Transverse colon (tissue), 4 donors: ENCODE data around the gene TP73. TPM values are rescaled to one million over a fixed set of nuclear protein-coding genes. Genes with fewer than 3 reads are reported as not detected.

Experiments used
- DNase-seq: peaks from one replicate; pipeline ENCODE4 v3.0.0-alpha.2; 2019
- H3K27ac ChIP-seq, 4 donors: fragments of 200-600 bp; sonication (generic); 2 replicates each; pipeline ENCODE4 v1.5.1; 2016 to 2018; ENCODE audit warnings: inconsistent platforms in 4 of 4
- H3K27me3 ChIP-seq: fragments of 200-600 bp; sonication (generic); 2 replicates; pipeline ENCODE4 v1.5.1; 2017; ENCODE audit warnings: inconsistent platforms
- H3K36me3 ChIP-seq, 4 donors: fragments of 200-600 bp; sonication (generic); 2 replicates each; pipeline ENCODE4 v1.5.1; 2017 to 2019; ENCODE audit warnings: inconsistent platforms in 4 of 4
- H3K4me1 ChIP-seq, 4 donors: fragments of 200-600 bp; sonication (generic); 2 replicates each; pipeline ENCODE4 v1.5.1; 2017 to 2020; ENCODE audit warnings: inconsistent platforms in 4 of 4
- H3K4me3 ChIP-seq, 4 donors: fragments of 200-600 bp; sonication (generic); 1 replicate in 1 of 4; 2 replicates in 3 of 4; pipeline versions ENCODE4 v1.5.1 to v1.6.1; 2017 to 2019; ENCODE audit warnings: inconsistent platforms in 4 of 4
- H3K9me3 ChIP-seq, 2 donors: fragments of 200-600 bp; sonication (generic); 2 replicates each; pipeline ENCODE4 v1.5.1; 2017 to 2019; ENCODE audit warnings: inconsistent platforms in 2 of 2
- EP300 ChIP-seq: sonication (generic); formaldehyde crosslinking; IDR thresholded peaks from one replicate; pipeline ENCODE4 v1.6.1; 2017; ENCODE audit warnings: antibody characterized with exemption, low read depth
- POLR2A ChIP-seq: fragments of 450-650 bp; IDR thresholded peaks from one replicate; pipeline ENCODE4 v1.6.1; 2016; ENCODE audit warnings: antibody characterized with exemption, mild to moderate bottlenecking, moderate library complexity
- POLR2AphosphoS5 ChIP-seq, 3 donors: sonication (generic); formaldehyde crosslinking; IDR thresholded peaks; one replicate each; pipeline ENCODE4 v1.6.1; 2016; ENCODE audit warnings: antibody characterized with exemption in 3 of 3
- WGBS, 2 donors: methylation state at CpG; one replicate each; pipeline ENCODE4 v1.1.5; 2018; ENCODE audit warnings: low coverage in 1 of 2; 5-methylcytosine and 5-hydroxymethylcytosine counted together
- in situ Hi-C, 4 donors: fragments of 200-750 bp; cut with MboI; loops; one replicate each; pipeline versions ENCODE4 v1.15.0 to v1.15.1; 2017; ENCODE audit warnings: low sequenced_read_pairs in 3 of 4, low pct_ligation_motif_present in 1 of 4, low pct_unique_long_range_greater_than_20kb in 1 of 4
- intact Hi-C: fragments of 100-400 bp; cut with DNase I; formaldehyde crosslinking; loops from one replicate; pipeline ENCODE4 v1.15.1; 2023; ENCODE audit warnings: low total_unique reads
- total RNA-seq, 4 donors: library from RNA; depleted of rRNA; stranded (reverse); fragments of >200 nt; gene quantifications; one replicate each; pipeline ENCODE4 v1.1.0, GENCODE V29; 2016
- TF ChIP-seq, protein P1 (sequence below), 5 experiments: fragments of 200-600 bp in 3 of 5; fragments of 450-650 bp in 2 of 5; sonication (generic) in 3 of 5; IDR thresholded peaks; 1 replicate in 2 of 5; 2 replicates in 3 of 5; pipeline ENCODE4 v1.5.1; 2016 to 2017; ENCODE audit warnings: antibody characterized with exemption in 5 of 5, inconsistent platforms in 3 of 5, mild to moderate bottlenecking in 2 of 5, moderate library complexity in 1 of 5

The TP73 gene
- total RNA-seq, 4 donors from 2014 or later = 0.20 to 0.32 TPM; not detected in 2

DNA sequence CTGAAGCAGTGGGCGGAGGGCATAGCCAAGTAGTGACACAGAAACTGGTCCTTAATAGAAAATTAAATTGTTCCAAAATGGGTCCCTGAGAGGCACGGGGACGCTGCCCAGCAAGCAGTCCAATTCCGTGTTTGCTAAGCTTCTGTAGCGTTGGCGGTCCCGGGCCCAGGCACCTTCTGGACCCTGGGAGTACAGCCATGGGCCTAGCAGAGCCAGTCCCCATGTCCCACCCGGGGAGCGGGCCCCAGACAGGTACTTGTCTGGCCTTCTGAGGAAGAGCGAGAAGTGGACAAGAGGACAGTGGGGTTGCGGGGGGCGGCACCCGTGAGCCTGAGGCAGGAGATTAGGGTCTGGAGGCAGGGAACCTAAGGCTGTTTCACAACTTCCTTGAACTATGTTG lies 88.4 kb downstream of the TP73 start:
- in situ Hi-C loops = no loop called here
- no peak overlapping the region for H3K27ac ChIP-seq
- TF ChIP-seq EP300 = no peak
- TF ChIP-seq POLR2A = no peak
- intact Hi-C loops = no loop called here
- no peak for DNase-seq
- H3K27me3 ChIP-seq = no peaks in the 10 kb centered on the region
- H3K36me3 ChIP-seq = no peaks in the 10 kb centered on the region
- H3K4me1 ChIP-seq = no peaks in the 10 kb centered on the region
- WGBS, 2 donors = 90% methylated on average over 13 of the region's 13 CpGs; no CpG with 5 or more reads in 1 of the 2 donors
- no peak overlapping the region for H3K4me3 ChIP-seq
- no peaks in the 10 kb centered on the region for H3K9me3 ChIP-seq

DNA sequence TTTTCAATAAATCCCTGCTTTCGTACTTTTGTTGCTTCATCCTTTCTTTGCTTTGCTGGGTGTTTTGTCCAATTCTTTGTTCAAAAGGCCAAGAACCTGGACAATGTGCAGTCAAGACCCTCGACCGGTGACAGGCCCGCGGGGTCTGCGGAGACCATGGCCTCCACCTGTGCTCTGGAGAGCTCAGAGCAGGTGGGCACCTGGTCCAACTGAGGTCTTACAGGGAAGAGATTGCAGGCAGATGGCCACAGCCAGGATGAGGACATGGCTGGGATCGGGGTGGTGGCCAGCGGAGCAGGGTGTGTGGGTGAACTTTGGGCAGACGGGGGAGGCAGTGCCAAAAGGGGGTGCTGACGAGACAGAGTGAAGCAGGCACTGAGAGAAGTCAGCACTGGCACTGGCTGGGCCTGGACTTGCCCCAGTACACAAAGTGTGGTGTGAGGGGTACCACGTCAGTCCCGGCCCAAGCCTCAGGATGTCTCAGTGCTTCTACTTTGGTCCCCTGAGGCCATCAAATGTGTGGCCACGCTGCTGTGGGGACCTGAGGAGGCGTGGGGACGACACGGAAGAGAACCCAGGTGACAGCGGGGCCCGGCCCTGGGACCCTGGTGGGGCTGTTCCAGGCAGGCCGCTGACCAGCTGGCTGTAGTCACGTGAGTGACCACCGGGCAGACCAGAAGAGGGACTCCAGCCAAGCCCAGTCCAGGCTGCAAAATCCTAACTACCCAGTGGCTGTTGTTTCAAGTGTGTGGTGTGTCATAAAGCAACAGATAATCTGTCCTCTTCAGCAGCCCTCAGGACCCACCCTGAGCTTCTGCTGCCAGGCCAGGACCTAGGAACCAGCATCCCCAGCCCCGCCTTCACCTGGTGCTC lies 89.5 kb downstream of the TP73 start:
- no peak for DNase-seq
- Histone ChIP-seq H3K4me3 (no peak overlapping the region), H3K27me3 (no peaks in the 10 kb centered on the region), H3K36me3 (no peaks in the 10 kb centered on the region), H3K27ac (no peak overlapping the region), H3K4me1 (peaks cover 0 to 7% (median 0%) of the 10 kb centered on the region in 4 donors), H3K9me3 (no peaks in the 10 kb centered on the region)
- WGBS, 2 donors = 91 to 98% methylated on average over 9 to 22 of the region's 22 CpGs
- in situ Hi-C loops (no loop called here), intact Hi-C loops (no loop called here)
- TF ChIP-seq, protein P1, sequence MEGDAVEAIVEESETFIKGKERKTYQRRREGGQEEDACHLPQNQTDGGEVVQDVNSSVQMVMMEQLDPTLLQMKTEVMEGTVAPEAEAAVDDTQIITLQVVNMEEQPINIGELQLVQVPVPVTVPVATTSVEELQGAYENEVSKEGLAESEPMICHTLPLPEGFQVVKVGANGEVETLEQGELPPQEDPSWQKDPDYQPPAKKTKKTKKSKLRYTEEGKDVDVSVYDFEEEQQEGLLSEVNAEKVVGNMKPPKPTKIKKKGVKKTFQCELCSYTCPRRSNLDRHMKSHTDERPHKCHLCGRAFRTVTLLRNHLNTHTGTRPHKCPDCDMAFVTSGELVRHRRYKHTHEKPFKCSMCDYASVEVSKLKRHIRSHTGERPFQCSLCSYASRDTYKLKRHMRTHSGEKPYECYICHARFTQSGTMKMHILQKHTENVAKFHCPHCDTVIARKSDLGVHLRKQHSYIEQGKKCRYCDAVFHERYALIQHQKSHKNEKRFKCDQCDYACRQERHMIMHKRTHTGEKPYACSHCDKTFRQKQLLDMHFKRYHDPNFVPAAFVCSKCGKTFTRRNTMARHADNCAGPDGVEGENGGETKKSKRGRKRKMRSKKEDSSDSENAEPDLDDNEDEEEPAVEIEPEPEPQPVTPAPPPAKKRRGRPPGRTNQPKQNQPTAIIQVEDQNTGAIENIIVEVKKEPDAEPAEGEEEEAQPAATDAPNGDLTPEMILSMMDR (IDR thresholded peaks at IDR 0.05) = no peak
- TF ChIP-seq POLR2A = no peak
- no peak for TF ChIP-seq EP300
- no peak for TF ChIP-seq POLR2AphosphoS5 (IDR thresholded peaks at IDR 0.05)

DNA sequence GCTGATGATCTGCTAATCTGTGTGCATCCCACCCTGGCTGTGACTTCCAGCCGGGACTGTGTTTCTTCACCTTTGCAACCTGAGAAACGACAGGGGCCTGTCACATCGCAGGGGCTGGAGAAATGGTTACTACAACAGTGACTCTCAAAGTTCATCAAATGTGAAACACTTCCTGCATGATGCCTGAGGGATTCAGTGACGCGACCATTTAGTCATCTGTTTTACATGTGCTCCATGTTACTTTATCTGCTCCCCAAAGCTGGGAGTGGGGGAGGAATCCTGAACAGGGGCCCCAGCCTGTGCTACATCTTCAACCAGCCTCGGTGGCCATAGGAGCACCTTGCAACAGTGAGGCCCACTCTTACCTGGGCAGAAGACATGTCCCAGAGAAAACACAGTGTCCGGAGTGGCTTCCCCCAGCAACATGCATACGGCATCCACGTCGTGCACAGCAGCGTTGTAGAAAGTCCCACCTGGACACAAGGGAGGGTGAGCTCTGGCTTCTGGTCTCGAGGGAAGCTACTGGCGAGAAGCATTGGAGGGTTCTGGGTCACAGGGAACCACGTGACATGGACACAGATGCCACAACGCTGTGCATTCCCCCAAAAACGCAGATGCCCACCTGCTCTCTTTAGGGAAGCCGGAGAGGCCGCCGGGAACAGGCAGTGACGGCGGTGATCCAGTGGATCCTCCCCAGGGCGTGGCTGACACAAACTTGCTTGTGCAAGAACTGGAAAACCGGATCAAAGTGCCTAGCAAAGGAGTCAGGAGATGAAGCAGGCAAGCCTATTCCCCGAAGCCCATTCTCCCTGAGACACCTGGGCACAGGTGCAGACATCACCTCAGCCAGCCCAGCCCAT lies 90.4 kb downstream of the TP73 start:
- no peaks in the 10 kb centered on the region for H3K27me3 ChIP-seq
- in situ Hi-C loops = no loop called here
- intact Hi-C loops = no loop called here
- H3K4me3 ChIP-seq = no peak overlapping the region
- H3K27ac ChIP-seq = no peak overlapping the region
- TF ChIP-seq POLR2A (no peak), POLR2AphosphoS5 (IDR thresholded peaks at IDR 0.05) (no peak), EP300 (no peak)
- TF ChIP-seq, protein P1 (IDR thresholded peaks at IDR 0.05) = no peak
- WGBS, 2 donors = 60 to 87% methylated on average over 1 to 24 of the region's 24 CpGs
- no peaks in the 10 kb centered on the region for H3K9me3 ChIP-seq
- H3K36me3 ChIP-seq = no peaks in the 10 kb centered on the region
- DNase-seq = no peak
- peaks cover 1 to 13% (median 3%) of the 10 kb centered on the region in 4 donors for H3K4me1 ChIP-seq

DNA sequence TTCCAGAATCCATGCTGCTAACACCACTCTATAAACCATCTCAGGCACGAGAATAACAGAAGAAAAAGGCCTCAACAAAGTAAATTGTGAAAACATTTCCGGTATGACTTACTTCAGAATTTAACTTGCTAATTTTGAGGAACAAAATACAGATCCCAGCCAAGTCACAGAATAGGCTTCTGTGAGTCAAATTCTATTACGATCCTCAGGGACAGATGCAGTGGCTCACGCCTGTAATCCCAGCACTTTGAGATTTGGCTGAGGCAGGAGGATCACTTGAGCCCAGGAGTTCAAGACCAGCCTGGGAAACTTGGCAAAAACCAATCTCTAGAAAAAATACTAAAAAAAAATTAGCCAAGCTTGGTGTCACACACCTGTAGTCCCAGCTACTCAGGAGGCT lies 91.1 kb downstream of the TP73 start:
- no peak overlapping the region for H3K27ac ChIP-seq
- intact Hi-C loops = no loop called here
- no peaks in the 10 kb centered on the region for H3K9me3 ChIP-seq
- no peak overlapping the region for H3K4me3 ChIP-seq
- in situ Hi-C loops = no loop called here
- H3K4me1 ChIP-seq = peaks cover 4 to 16% (median 8%) of the 10 kb centered on the region in 4 donors
- DNase-seq = no peak
- TF ChIP-seq EP300 = no peak
- no peak for TF ChIP-seq POLR2A
- TF ChIP-seq, protein P1 (IDR thresholded peaks at IDR 0.05) = no peak
- no peak for TF ChIP-seq POLR2AphosphoS5 (IDR thresholded peaks at IDR 0.05)
- H3K27me3 ChIP-seq = no peaks in the 10 kb centered on the region
- 69% methylated on average over 2 to 4 of the region's 4 CpGs for WGBS, 2 donors
- H3K36me3 ChIP-seq = no peaks in the 10 kb centered on the region
